Activated CD4-positive, alpha-beta T cell treated with anti-CD3 and anti-CD28 coated beads, Interleukin-2, amount 50 U/mL, for 4 hours (primary cell): ENCODE data around the gene GPR18.

ENCODE experiments used
- DNase-seq, 2 experiments: peaks; one replicate each; pipeline ENCODE4 v3.0.0-alpha.2; 2020

GPR18 gene, protein sequence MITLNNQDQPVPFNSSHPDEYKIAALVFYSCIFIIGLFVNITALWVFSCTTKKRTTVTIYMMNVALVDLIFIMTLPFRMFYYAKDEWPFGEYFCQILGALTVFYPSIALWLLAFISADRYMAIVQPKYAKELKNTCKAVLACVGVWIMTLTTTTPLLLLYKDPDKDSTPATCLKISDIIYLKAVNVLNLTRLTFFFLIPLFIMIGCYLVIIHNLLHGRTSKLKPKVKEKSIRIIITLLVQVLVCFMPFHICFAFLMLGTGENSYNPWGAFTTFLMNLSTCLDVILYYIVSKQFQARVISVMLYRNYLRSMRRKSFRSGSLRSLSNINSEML

DNA sequence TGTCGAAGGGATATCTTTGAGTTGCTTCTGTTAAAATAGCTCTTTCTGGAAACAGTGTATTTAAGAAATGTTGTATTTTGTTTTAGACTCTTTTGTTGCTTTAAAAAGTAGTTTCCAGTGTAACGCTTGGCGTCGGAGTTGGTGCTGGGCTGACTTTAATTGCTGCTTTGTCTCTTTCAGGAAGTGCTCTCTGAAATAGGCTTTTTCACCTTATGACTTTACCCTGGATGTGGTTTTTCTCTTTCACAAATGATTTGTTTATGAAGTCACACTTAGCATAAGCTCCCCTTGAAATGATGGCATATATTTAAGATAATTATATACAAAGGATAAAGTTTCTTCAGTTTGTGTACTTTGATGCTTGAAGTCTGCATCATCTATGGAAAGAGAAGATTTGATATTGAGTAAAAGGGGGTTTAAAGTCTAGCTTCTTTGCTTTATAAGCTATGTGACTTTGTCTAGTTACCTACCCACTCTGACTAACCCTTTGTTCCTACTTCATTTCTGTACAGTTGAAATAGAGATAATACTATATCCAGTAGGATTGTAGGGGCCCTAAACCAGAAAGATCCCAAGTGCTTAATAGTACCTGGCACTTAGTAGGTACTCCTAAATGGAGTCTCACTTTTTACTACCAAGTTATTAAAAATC is at the start of gene GPR18:
Gene GPR18 (minus strand): TSS at position 170 of the 651 bp plus-strand sequence. CDS start 2,507 bp downstream, outside the sequence.
- peak; percentile 13 for DNase-seq

DNA sequence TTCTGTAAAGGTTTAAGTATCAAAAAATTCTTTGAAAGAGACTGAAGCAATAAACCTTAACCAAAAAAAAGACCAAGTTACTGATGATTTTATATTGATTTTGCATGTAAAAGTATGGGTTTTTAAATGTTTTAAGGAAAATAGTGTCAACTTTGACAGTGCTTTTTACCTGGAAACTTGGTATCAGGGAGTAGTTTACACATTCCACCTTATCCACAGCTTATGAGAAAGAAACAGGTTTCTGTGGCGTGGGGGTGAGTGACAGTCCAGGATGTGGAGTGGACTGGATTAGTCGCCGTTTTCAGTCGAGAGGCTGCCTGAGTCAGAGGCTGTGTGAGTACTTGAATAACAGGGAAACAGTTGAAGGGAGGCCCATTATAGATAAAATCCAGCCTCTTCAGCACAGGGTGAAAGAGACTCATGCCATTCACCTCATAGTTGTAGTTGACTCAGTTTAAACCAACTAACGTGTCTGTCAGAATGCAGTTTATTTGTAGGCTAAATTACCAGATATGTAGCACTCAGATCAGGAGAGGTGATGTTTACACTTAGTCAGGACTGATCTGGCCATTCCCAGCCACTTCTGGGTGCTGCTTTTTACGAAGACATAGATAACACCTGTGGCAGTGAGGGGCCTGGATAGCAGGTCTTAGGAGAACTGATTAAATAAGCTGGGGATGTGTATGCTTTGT is 49.6 kb upstream of the GPR18 start:
- peak; percentile 62 to 63 for DNase-seq

GRCh38 chr13:99307247-99307646 is 49.1 kb upstream of the GPR18 start, which contains the start of gene GPR183:
Gene GPR183 (minus strand): TSS chr13:99307399. CDS start chr13:99296145, 11,254 bp downstream.
- DNase-seq: no peak

DNA sequence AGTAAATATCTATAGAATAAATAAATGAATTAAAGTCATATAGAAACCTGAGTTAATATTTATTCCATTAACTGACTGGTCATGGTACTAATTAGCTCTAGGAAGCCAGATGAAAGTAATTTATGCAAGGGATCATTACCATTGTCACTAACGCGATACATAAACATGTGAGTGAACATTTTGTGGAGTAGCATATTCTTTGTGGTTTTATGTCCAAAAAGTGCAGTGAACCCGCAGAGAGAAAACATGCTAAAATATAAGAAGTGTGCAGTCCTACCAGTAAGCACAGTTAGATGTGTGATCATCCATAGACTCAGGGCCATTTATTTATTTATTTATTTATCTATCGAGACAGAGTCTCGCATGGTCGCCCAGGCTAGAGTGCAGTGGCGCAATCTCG is 47.4 kb upstream of the GPR18 start:
- no peak for DNase-seq

DNA sequence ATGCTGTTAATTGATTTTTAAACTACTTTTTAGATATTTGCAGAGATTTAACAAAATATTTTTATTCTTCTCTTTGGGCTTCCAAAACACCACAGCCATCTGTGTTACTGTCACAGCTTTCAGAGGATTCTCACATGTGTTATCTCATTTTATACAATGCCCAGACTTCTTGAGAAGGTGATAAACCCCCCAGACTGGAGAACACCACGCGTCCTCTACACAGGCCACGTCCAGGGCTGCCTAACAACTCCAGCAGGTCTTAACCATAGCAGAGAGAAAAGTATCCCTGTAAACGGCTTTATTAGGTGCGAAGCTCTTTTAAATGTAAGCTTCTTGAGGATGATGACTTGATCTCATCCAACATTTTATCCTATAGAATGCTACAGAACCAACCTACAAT is 47.0 kb upstream of the GPR18 start:
- DNase-seq: no peak

DNA sequence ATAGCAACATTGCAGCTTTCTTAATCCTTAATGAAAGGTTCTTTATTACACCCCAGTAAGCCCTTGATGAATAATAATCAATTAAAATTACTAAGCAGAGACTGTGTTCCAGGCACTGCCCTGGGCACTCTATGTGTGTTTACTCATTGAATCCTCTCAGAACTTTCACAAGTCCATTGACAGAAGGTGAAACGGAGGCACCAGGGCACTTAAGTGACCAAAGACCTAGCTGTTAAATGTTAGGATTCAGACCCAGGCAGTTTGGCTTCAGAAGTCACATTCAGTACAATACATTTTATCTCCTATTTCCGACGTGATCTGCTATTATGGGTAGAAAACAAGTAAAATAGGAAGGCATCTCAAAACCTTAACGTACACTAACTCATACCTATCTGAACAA is 46.4 kb upstream of the GPR18 start:
- no peak for DNase-seq

DNA sequence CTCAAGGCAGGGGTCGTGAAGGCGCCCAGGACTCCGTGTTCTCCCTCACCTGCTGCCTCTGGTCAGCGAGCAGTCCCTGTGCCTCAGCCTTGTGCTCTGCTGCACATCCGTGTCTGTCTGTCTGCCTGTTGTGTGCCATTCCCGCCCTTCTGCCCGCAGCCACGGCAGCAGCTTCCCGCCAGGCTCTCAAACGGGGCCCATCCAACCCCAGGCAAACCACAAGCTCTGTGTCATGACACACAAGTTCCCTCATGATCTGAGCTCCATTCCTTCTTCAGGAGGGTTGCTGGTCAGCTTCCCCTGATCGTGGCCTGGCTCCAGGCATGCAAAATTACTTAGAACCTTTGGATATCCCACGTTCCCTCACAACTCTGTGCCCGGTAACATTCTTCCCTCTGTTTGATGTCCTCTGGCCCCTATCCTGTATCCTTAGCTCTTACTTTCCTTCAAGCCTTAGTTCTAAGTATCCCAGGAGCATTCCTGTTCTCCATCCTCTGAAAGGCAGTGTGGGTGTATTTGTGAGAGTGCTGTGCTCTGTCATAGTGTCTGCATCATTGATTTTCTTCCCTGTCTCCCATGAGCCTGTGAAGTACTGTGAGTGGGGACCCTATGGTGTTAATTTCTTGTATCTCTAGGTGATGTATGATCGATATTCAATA is 45.8 kb upstream of the GPR18 start:
- peak; percentile 34 for DNase-seq

GRCh38 chr13:99302637-99303505 is 44.7 kb upstream of the GPR18 start:
- no peak for DNase-seq

DNA sequence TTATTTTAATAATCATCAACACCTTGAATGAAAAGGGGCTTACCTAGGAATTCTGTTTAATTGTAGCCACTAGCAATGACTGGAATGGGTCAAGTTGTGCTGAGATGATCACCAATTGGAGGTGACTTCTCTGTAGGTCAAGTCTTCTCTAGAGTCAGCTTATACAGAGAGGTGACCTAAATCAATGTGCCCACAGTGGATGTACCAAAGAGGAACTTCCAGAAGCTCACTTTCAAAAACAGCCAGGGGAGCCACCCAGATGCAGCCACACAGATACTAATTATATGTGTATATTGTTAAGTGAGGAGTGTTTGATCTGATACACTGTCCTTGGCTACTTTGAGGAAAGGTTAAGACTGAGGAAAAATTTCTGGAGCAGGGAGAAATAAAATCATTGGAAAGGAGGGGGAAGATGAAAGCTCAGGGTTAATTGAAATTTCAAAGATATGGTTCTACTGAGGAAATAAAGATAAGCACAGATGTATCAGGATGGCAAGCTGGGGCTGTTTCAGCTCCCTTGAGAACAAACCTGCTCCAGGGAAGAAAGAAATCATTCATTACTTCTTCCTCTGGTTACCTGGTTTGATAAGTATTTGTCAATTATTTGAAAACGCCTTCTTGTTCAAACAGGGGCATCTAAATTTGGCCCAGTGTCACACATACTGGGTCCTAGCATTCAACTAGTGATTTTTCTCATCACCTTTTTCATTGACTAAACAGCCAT is 43.9 kb upstream of the GPR18 start:
- DNase-seq: no peak

DNA sequence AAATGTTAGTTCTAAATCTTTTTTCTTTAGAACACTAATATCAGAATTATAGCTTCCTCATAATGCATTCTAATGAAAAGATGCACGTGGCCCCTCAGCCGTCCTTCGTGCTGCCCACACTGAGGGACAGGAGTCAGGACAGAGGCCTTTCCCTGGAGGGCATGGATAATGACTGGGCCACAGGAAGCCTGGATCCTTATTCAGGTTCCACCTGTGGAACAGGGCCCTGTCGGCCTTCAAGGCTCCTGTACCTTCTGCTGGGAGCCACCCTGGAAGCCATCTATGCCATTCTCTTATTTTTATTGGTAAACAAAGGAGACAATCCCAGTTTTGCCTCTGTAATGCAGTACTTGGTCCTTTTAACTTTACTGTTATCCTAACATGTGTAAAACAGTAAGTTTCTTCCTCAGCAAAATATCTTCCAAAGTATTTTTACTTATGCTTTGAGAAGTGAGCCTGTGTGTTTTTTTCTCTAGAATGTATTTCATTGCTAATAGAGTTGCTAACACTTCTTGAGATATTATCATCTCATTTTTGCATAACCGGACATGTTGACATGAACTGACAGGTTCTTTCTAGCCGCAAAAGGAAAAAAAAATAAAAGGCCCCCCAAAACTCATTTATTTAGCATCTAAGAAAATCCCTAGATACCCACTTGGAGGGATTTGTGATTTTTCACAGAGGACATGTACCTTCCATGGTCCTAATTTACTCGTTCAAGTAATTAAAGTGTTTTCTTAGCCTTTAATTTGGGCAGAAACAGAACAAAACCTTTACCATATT is 43.1 kb upstream of the GPR18 start:
- no peak for DNase-seq

- DNase-seq: no peak
Measured at GRCh38 chr13:99299920-99300341, 41.8 kb upstream of the GPR18 start.

DNA sequence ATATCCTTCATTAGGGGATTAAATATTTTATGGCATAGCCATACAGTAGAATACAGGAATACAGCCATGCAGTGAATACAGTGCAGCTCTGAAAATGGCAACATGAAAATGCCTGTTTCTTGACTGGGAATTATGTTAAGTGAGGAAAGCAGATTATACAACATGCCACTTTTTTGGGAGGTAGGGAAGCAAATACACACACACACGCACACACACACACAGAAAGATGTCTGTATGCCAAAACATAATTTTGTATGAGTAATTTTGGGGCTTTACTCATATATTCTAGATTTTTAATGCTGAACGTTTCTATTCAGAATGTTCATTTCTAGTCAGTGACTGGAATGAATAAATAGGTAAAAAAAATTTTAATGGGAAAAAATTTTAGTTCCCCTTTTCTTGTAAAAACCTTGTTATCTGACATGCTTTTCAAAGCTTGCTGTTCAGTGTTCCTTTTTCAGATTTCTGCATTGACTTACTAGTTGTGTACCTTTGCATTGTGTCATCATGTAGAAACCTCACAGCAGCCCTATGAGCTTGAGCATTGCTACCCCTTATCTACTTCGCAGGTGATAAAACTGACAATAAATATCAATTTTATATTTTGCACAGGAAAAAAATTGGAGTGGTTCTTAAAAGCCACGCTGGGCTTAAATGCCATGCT is 41.2 kb upstream of the GPR18 start:
- no peak for DNase-seq

GRCh38 chr13:99298056-99298455 is 39.9 kb upstream of the GPR18 start:
- no peak for DNase-seq

- no peak for DNase-seq
Measured at GRCh38 chr13:99297331-99297730, 39.2 kb upstream of the GPR18 start.

- DNase-seq: no peak
Measured at GRCh38 chr13:99296398-99296797, 38.2 kb upstream of the GPR18 start.

GRCh38 chr13:99295488-99296252 is 37.5 kb upstream of the GPR18 start:
- DNase-seq: no peak

GRCh38 chr13:99294958-99295357 is 36.8 kb upstream of the GPR18 start:
- no peak for DNase-seq

- DNase-seq: no peak
Measured at GRCh38 chr13:99294198-99294597, 36.0 kb upstream of the GPR18 start.

DNA sequence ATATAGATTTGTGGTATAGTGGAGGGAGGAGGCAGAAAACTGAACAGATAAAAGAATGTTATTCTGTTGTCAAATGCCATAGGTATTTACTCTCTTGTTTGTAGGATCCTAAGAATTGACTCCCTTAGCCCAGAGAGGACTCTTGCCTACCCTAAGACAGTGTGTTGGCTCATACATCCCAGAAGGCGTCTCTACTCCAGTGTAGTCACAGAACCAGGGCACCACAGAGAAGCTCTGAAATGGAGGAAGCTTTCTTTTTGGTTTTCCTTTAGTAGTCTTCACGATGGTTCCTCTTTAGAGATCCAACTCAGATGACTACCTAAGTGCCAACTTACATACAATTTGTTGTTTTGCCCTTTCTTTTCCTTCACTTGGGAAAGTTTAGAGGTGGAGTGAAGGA is 35.0 kb upstream of the GPR18 start:
- no peak for DNase-seq
